Stomach (tissue), 4 donors: ENCODE data around the gene SORCS2.

ENCODE experiments used
- EP300 ChIP-seq: sonication (generic); formaldehyde crosslinking; IDR thresholded peaks from one replicate; pipeline ENCODE4 v1.6.1; 2017; ENCODE audit warnings: antibody characterized with exemption
- POLR2AphosphoS5 ChIP-seq, 3 donors: sonication (generic); formaldehyde crosslinking; IDR thresholded peaks; one replicate each; pipeline ENCODE4 v1.6.1; 2016; ENCODE audit warnings: antibody characterized with exemption in 3 of 3
- TF ChIP-seq, protein P1 (sequence below), 7 experiments: fragments of 450-650 bp in 4 of 7; fragments of 200-600 bp in 3 of 7; sonication (generic) in 3 of 7; IDR thresholded peaks; one replicate each; pipeline ENCODE4 v1.5.1; 2016 to 2019; ENCODE audit warnings: antibody characterized with exemption in 7 of 7, control low read depth in 2 of 7, mild to moderate bottlenecking in 1 of 7

DNA sequence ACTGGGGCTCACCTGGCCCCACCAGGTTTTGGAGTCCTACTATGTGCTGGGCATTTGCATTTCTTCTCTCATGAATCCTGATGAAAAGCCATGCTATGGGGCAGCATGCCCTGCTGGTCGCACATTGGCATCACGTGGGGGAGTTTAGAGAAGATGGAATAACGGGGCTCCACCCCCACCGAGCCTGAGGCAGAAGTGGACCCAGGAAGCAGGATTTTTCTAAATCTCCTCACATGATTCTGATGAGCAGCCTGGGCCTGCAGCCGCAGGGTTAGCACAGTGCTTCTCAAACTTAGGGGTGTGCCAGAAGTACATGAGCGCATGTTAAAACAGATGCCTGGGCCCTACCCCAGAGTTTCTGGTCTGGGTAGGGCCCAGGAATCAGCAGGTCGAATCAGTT is 4.6 kb upstream of the SORCS2 start:
- TF ChIP-seq, protein P1, sequence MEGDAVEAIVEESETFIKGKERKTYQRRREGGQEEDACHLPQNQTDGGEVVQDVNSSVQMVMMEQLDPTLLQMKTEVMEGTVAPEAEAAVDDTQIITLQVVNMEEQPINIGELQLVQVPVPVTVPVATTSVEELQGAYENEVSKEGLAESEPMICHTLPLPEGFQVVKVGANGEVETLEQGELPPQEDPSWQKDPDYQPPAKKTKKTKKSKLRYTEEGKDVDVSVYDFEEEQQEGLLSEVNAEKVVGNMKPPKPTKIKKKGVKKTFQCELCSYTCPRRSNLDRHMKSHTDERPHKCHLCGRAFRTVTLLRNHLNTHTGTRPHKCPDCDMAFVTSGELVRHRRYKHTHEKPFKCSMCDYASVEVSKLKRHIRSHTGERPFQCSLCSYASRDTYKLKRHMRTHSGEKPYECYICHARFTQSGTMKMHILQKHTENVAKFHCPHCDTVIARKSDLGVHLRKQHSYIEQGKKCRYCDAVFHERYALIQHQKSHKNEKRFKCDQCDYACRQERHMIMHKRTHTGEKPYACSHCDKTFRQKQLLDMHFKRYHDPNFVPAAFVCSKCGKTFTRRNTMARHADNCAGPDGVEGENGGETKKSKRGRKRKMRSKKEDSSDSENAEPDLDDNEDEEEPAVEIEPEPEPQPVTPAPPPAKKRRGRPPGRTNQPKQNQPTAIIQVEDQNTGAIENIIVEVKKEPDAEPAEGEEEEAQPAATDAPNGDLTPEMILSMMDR (IDR thresholded peaks at IDR 0.05), result no peak
- TF ChIP-seq EP300 (no peak), POLR2AphosphoS5 (IDR thresholded peaks at IDR 0.05) (no peak)
